Esophagus muscularis mucosa (tissue), 4 donors: Measurements from ENCODE around the gene ZNF692. TPM values are rescaled to one million over a fixed set of nuclear protein-coding genes. Genes with fewer than 3 reads are reported as not detected.

Experiments
- DNase-seq: peaks from one replicate; pipeline ENCODE4 v3.0.0-alpha.2; 2017; ENCODE audit errors: extremely low spot score
- H3K27ac ChIP-seq, 4 donors: fragments of 200-600 bp; sonication (generic); replicated peaks in 1 of 4; 1 replicate in 3 of 4; 2 replicates in 1 of 4; pipeline ENCODE4 v1.5.1; 2016 to 2019; ENCODE audit warnings: mild to moderate bottlenecking in 1 of 4
- H3K27me3 ChIP-seq, 4 donors: fragments of 200-600 bp; sonication (generic); one replicate each; pipeline versions ENCODE4 v1.5.1 to v1.6.0; 2016 to 2019
- H3K36me3 ChIP-seq, 4 donors: fragments of 200-600 bp; sonication (generic); one replicate each; pipeline ENCODE4 v1.5.1; 2016 to 2019
- H3K4me1 ChIP-seq, 4 donors: fragments of 200-600 bp; sonication (generic); one replicate each; pipeline ENCODE4 v1.5.1; 2016 to 2019
- H3K4me3 ChIP-seq, 4 donors: fragments of 200-600 bp; sonication (generic); 1 replicate in 2 of 4; 2 replicates in 2 of 4; pipeline ENCODE4 v1.5.1; 2016 to 2019; ENCODE audit warnings: mild to moderate bottlenecking in 4 of 4, moderate library complexity in 1 of 4
- H3K9me3 ChIP-seq, 4 donors: fragments of 200-600 bp; sonication (generic); 1 replicate in 3 of 4; 2 replicates in 1 of 4; pipeline ENCODE4 v1.5.1; 2016 to 2019
- EP300 ChIP-seq: sonication (generic); formaldehyde crosslinking; IDR thresholded peaks from one replicate; pipeline ENCODE4 v1.6.1; 2017; ENCODE audit warnings: antibody characterized with exemption
- POLR2A ChIP-seq: fragments of 450-650 bp; IDR thresholded peaks from one replicate; pipeline ENCODE4 v1.6.1; 2017; ENCODE audit warnings: antibody characterized with exemption, moderate library complexity, mild to moderate bottlenecking, low read depth
- POLR2AphosphoS5 ChIP-seq, 2 donors: sonication (generic); formaldehyde crosslinking; IDR thresholded peaks; one replicate each; pipeline ENCODE4 v1.6.1; 2017; ENCODE audit warnings: antibody characterized with exemption in 2 of 2
- WGBS: methylation state at CpG from one replicate; pipeline ENCODE4 v1.1.5; 2018; 5-methylcytosine and 5-hydroxymethylcytosine counted together
- intact Hi-C: fragments of 100-400 bp; cut with DNase I; formaldehyde crosslinking; loops from one replicate; pipeline ENCODE4 v1.15.1; 2023
- total RNA-seq, 4 donors: library from RNA; depleted of rRNA; stranded (reverse); fragments of >200 nt; gene quantifications; one replicate each; pipeline versions ENCODE4 v1.1.0 to v1.2.1, GENCODE V29; 2016
- TF ChIP-seq, protein P1 (sequence below), 3 experiments: fragments of 200-600 bp in 2 of 3; fragments of 450-650 bp in 1 of 3; sonication (generic) in 2 of 3; IDR thresholded peaks; one replicate each; pipeline ENCODE4 v1.5.1; 2017 to 2019; ENCODE audit warnings: antibody characterized with exemption in 3 of 3, mild to moderate bottlenecking in 2 of 3, moderate library complexity in 1 of 3

The ZNF692 gene
- total RNA-seq, 4 donors from 2014 or later = 19.4 to 37.3 (median 30.5) TPM

DNA sequence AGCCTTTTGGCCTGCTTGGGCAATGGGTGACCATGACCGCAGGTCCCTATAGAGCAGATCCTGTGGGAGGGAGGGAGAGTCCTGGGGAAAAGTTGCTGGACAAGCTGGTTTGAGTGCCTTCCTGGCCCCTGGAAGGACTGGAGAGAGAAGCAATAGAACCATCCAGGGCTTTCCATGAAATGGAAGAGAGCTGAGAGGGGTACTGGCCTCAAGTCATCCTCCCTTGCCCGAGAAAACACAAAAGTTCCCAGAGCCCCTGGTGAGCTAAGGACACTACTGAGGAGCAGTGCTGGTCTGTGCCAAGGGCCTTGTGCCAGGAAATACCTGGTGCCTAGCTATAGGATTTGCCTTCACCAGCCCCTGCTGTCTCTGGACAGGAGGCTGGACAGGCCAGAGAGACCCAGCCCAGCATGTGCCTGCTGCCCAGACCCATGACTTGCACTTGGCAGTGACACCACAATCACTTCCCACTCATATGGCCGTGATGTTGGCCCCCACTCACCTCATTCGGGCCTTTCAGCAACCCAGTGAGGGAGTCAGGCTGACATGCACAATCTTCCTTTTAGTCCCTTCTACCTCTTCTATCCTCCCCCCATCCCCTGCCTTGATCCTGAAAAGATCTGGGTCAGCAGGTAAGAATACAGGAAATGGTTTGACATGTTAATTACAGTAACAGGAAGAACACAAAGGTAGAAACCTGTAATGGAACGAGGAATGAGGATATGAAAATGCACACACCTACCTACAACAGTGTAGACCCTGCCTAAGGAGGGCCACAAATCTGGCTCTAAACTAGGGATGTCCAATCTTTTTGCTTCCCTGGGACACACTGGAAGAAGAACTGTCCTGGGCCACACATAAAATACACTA is 40.1 kb downstream of the ZNF692 start:
- TF ChIP-seq, protein P1, sequence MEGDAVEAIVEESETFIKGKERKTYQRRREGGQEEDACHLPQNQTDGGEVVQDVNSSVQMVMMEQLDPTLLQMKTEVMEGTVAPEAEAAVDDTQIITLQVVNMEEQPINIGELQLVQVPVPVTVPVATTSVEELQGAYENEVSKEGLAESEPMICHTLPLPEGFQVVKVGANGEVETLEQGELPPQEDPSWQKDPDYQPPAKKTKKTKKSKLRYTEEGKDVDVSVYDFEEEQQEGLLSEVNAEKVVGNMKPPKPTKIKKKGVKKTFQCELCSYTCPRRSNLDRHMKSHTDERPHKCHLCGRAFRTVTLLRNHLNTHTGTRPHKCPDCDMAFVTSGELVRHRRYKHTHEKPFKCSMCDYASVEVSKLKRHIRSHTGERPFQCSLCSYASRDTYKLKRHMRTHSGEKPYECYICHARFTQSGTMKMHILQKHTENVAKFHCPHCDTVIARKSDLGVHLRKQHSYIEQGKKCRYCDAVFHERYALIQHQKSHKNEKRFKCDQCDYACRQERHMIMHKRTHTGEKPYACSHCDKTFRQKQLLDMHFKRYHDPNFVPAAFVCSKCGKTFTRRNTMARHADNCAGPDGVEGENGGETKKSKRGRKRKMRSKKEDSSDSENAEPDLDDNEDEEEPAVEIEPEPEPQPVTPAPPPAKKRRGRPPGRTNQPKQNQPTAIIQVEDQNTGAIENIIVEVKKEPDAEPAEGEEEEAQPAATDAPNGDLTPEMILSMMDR (IDR thresholded peaks at IDR 0.05) = no peak
- TF ChIP-seq POLR2A (no peak), POLR2AphosphoS5 (IDR thresholded peaks at IDR 0.05) (no peak), EP300 (no peak)
- no peak overlapping the region for H3K27ac ChIP-seq
- peaks cover 38 to 55% (median 51%) of the 10 kb centered on the region in 4 donors for H3K4me1 ChIP-seq

DNA sequence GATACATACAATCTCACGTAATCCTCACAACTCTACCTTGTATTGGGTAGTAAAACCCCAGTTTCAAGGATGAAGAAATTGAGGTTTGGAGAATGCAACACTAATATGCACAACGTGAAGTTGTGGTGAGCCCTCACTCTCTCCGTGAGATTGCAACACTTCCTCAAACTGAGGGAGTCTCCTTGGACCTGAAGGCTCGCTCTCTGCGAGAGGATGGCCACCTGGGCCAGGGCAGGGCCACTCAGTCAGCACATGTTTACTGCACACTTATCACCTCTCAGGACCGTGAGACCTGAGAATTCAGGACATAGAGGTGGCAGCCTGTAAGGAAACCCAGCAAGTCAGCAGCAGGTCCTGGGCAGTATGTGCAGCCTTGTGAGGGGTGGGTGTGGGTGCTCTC is 41.8 kb downstream of the ZNF692 start:
- Histone ChIP-seq H3K27me3 (no peaks in the 10 kb centered on the region), H3K4me1 (peaks cover 21 to 38% (median 34%) of the 10 kb centered on the region in 4 donors), H3K4me3 (no peak overlapping the region), H3K27ac (no peak overlapping the region), H3K36me3 (peaks cover 37 to 80% (median 72%) of the 10 kb centered on the region in 4 donors), H3K9me3 (no peaks in the 10 kb centered on the region)
- TF ChIP-seq EP300 = no peak
- no peak for TF ChIP-seq POLR2AphosphoS5 (IDR thresholded peaks at IDR 0.05)
- no peak for TF ChIP-seq POLR2A
- TF ChIP-seq, protein P1 (IDR thresholded peaks at IDR 0.05) = no peak
- intact Hi-C loops = no loop called here
- WGBS = 79% methylated on average over 3 of the region's 6 CpGs
- DNase-seq = no peak

More for the DNA sequence above, 40.1 kb downstream of the ZNF692 start:
- intact Hi-C loops = no loop called here
- no peaks in the 10 kb centered on the region for H3K9me3 ChIP-seq
- H3K4me3 ChIP-seq = no peak overlapping the region
- H3K27me3 ChIP-seq = no peaks in the 10 kb centered on the region
- WGBS = 61% methylated on average over 5 of the region's 5 CpGs
- DNase-seq = no peak
- H3K36me3 ChIP-seq = peaks cover 27 to 70% (median 59%) of the 10 kb centered on the region in 4 donors

DNA sequence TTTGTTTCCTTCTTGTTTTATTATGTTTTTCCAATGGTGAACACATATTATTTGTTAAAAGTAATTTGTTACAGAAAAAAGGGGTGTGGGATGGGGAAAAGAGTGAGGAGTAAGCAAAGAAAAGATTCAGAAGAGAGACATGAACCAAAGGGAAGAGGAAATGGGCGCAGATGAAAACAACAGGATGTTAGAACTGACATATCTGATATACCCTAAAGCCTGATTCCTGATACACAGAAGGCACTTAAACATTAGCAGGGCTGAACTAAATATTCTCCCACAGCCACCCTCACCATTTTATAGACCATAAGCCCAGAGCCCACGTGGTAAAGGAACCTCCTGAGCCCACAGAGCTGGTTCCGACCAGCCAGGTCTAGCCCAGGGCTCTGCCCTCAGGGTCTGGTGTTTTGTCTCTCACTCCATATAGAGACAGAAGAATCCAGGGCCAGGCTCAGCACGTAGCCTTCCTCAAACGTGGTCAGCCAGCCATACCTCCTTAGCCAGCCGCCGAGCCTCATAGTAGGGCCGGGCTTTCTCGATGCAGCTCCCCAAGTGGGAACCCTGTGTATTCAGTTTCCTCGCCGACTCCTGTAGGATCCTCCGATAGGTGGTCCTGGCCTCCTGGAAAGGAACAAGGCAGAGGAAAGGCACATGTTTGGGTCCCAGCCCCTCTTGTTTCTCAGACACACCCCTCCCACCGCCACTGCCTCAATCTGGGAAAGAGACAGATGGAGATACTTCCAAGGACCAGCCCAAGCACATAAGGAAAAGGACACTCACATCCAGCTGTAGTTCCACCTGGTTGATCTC is 42.6 kb downstream of the ZNF692 start:
- Histone ChIP-seq H3K27ac (no peak overlapping the region), H3K4me1 (peaks cover 14 to 34% (median 33%) of the 10 kb centered on the region in 4 donors), H3K4me3 (no peak overlapping the region), H3K36me3 (peaks cover 37 to 83% (median 77%) of the 10 kb centered on the region in 4 donors), H3K27me3 (no peaks in the 10 kb centered on the region), H3K9me3 (no peaks in the 10 kb centered on the region)
- TF ChIP-seq POLR2AphosphoS5 (IDR thresholded peaks at IDR 0.05) = no peak
- 87% methylated on average over 13 of the region's 13 CpGs for WGBS
- no peak for DNase-seq
- intact Hi-C loops = no loop called here

DNA sequence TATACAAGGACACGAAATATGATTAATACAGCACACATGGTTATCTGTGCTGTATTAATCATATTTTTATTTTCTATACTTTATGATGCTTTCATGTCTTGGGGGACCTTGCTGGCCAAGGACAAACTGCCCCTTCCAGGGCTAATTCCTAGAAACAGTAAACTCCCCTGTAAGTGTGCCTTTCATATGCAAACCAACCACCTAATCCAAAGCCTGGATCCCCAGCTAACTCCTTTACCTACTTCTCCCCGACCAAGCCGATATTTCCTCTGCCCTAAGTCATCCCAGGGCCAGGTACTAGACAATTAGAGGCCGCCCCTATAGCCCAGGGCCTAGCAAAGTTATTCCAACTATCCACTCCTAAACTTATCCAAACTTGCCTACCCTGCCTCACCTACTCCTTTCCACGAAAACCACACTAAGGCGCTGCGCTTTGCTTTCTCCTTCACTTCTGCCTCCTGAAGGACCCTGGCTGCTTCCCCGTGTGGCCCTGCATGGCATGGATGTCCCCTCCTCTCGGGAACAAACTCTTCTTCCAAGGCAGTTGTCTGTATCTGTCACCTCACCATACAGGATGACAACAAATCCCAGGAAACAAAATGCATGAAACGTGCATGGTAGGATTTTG is 43.4 kb downstream of the ZNF692 start:
- Histone ChIP-seq H3K4me3 (no peak overlapping the region), H3K4me1 (peaks cover 16 to 34% (median 33%) of the 10 kb centered on the region in 4 donors), H3K9me3 (no peaks in the 10 kb centered on the region), H3K27me3 (no peaks in the 10 kb centered on the region), H3K27ac (no peak overlapping the region), H3K36me3 (peaks cover 37 to 81% (median 74%) of the 10 kb centered on the region in 4 donors)
- DNase-seq = no peak
- TF ChIP-seq, protein P1 (IDR thresholded peaks at IDR 0.05) = no peak
- TF ChIP-seq POLR2A = no peak
- TF ChIP-seq EP300 = no peak
- no peak for TF ChIP-seq POLR2AphosphoS5 (IDR thresholded peaks at IDR 0.05)
- intact Hi-C loops = no loop called here
- WGBS = 89% methylated on average over 10 of the region's 10 CpGs
